Right lobe of liver (tissue), 6 donors: ENCODE data around the gene GALNT17. TPM values are rescaled to one million over a fixed set of nuclear protein-coding genes. Genes with fewer than 3 reads are reported as not detected.

Source experiments
- ATAC-seq, 4 donors: fragments of 200-7000 bp; cut with Tn5 transposase; one replicate each; pipeline ENCODE4 v1.9.1; 2020; ENCODE audit warnings: mild to moderate bottlenecking in 4 of 4, moderate library complexity in 4 of 4
- DNase-seq, 3 donors: peaks; one replicate each; pipeline ENCODE4 v3.0.0-alpha.2; 2020
- H3K27ac ChIP-seq, 3 donors: fragments of 200-600 bp; one replicate each; pipeline ENCODE4 v1.8.0; 2022
- H3K27me3 ChIP-seq, 2 donors: fragments of 200-600 bp; one replicate each; pipeline ENCODE4 v1.8.0; 2022
- H3K36me3 ChIP-seq, 4 donors: fragments of 200-600 bp; sonication (generic) in 1 of 4; one replicate each; pipeline versions ENCODE4 v1.5.1 to v1.8.0; 2017 to 2022; ENCODE audit warnings: control low read depth in 1 of 4
- H3K4me1 ChIP-seq, 4 donors: fragments of 200-600 bp; sonication (generic) in 1 of 4; one replicate each; pipeline versions ENCODE4 v1.5.1 to v1.8.0; 2017 to 2022; ENCODE audit warnings: control low read depth in 1 of 4
- H3K4me3 ChIP-seq, 3 donors: fragments of 200-600 bp; one replicate each; pipeline ENCODE4 v1.8.0; 2022
- H3K9me3 ChIP-seq, 4 donors: fragments of 200-600 bp; sonication (generic) in 1 of 4; one replicate each; pipeline versions ENCODE4 v1.5.1 to v1.8.0; 2017 to 2022; ENCODE audit warnings: control low read depth in 1 of 4
- CTCF ChIP-seq, 4 donors: fragments of 200-600 bp in 3 of 4; fragments of 450-650 bp in 1 of 4; IDR thresholded peaks; one replicate each; pipeline versions ENCODE4 v1.5.1 to v1.8.0; 2016 to 2022; ENCODE audit warnings: antibody characterized with exemption in 4 of 4, mild to moderate bottlenecking in 2 of 4
- POLR2A ChIP-seq: fragments of 450-650 bp; IDR thresholded peaks from one replicate; pipeline ENCODE4 v1.6.1; 2017; ENCODE audit warnings: antibody characterized with exemption, mild to moderate bottlenecking
- WGBS: methylation state at CpG from one replicate; pipeline ENCODE4 v1.1.6; 2018; ENCODE audit warnings: low coverage, low lambda C conversion rate; ENCODE audit not compliant: insufficient coverage; ENCODE audit errors: missing lambda C conversion rate; 5-methylcytosine and 5-hydroxymethylcytosine counted together
- intact Hi-C, 2 donors: fragments of 100-400 bp; cut with DNase I; formaldehyde crosslinking; loops; one replicate each; pipeline versions ENCODE4 v1.11.2 to v1.14.1; 2022
- total RNA-seq, 6 experiments: library from RNA; depleted of rRNA in 2 of 6; stranded (reverse); fragments of >200 nt in 2 of 6; fragmentation: NEBNext Ultra II Directional in 3 of 6; extraction: Animal tissue kit (Norgen Biotek cat#: 25700) in 3 of 6; gene quantifications; one replicate each; pipeline versions ENCODE4 v1.1.0 to v1.2.4, GENCODE V29; 2016 to 2023
- donor health status: DM: no; HTN: yes; CAD: no.
- donor health status: DM: no; HTN: no; CAD: no.
- donor health status: DM: no; HTN: no; CAD: no.
- donor health status: DM: no; HTN: yes; CAD: no.
- donor health status: DM: no; HTN: yes; CAD: no.

GALNT17 gene
- total RNA-seq, 6 experiments from 2014 or later = 0.06 to 0.31 (median 0.10) TPM

GRCh38 chr7:71145906-71146901 lies 14.3 kb downstream of the GALNT17 start:
- no peak for ATAC-seq
- H3K27me3 ChIP-seq = no peaks in the 10 kb centered on the region
- no peaks in the 10 kb centered on the region for H3K4me1 ChIP-seq
- H3K9me3 ChIP-seq = no peaks in the 10 kb centered on the region
- H3K4me3 ChIP-seq = no peak overlapping the region
- H3K27ac ChIP-seq = no peak overlapping the region
- 39% methylated on average over 15 of the region's 24 CpGs for WGBS
- intact Hi-C loops = no loop called here
- TF ChIP-seq POLR2A (no peak), CTCF (IDR thresholded peaks at IDR 0.05) (no peak)
- no peak for DNase-seq
- no peaks in the 10 kb centered on the region for H3K36me3 ChIP-seq

- no peaks in the 10 kb centered on the region for H3K9me3 ChIP-seq
- H3K4me1 ChIP-seq = no peaks in the 10 kb centered on the region
- H3K27me3 ChIP-seq = no peaks in the 10 kb centered on the region
- no peak for ATAC-seq
- no peak overlapping the region for H3K27ac ChIP-seq
- TF ChIP-seq CTCF (IDR thresholded peaks at IDR 0.05) (no peak), POLR2A (no peak)
- no peak for DNase-seq
- intact Hi-C loops = no loop called here
- no peaks in the 10 kb centered on the region for H3K36me3 ChIP-seq
- no peak overlapping the region for H3K4me3 ChIP-seq
Measured at GRCh38 chr7:71148098-71148497, 16.2 kb downstream of the GALNT17 start.

GRCh38 chr7:71155236-71155635 lies 23.3 kb downstream of the GALNT17 start:
- no peaks in the 10 kb centered on the region for H3K9me3 ChIP-seq
- intact Hi-C loops = no loop called here
- H3K27ac ChIP-seq = no peak overlapping the region
- H3K27me3 ChIP-seq = no peaks in the 10 kb centered on the region
- WGBS = 69% methylated on average over 7 of the region's 9 CpGs
- no peaks in the 10 kb centered on the region for H3K4me1 ChIP-seq
- H3K4me3 ChIP-seq = no peak overlapping the region
- H3K36me3 ChIP-seq = no peaks in the 10 kb centered on the region
- DNase-seq = no peak
- no peak for TF ChIP-seq POLR2A
- TF ChIP-seq CTCF (IDR thresholded peaks at IDR 0.05) = no peak
- ATAC-seq = no peak

GRCh38 chr7:71157757-71158156 lies 25.8 kb downstream of the GALNT17 start:
- Histone ChIP-seq H3K9me3 (no peaks in the 10 kb centered on the region), H3K4me3 (no peak overlapping the region), H3K36me3 (no peaks in the 10 kb centered on the region), H3K27me3 (no peaks in the 10 kb centered on the region), H3K4me1 (no peaks in the 10 kb centered on the region), H3K27ac (no peak overlapping the region)
- no peak for DNase-seq
- intact Hi-C loops = no loop called here
- 40% methylated on average over 3 of the region's 3 CpGs for WGBS
- ATAC-seq = no peak
- TF ChIP-seq CTCF (IDR thresholded peaks at IDR 0.05) (no peak), POLR2A (no peak)
